Uterus (tissue), 2 donors: ENCODE measurements around the gene COG4.

Experiments
- CTCF ChIP-seq, 4 experiments: fragments of 200-600 bp in 2 of 4; fragments of 450-650 bp in 2 of 4; sonication (generic) in 2 of 4; IDR thresholded peaks; one replicate each; pipeline ENCODE4 v1.5.1; 2016 to 2019; ENCODE audit warnings: antibody characterized with exemption in 4 of 4, mild to moderate bottlenecking in 2 of 4, moderate library complexity in 1 of 4
- POLR2A ChIP-seq, 2 donors: fragments of 450-650 bp; IDR thresholded peaks; one replicate each; pipeline ENCODE4 v1.6.1; 2016; ENCODE audit warnings: antibody characterized with exemption in 2 of 2, mild to moderate bottlenecking in 1 of 2, moderate library complexity in 1 of 2

GRCh38 chr16:70434484-70435260 is 88.7 kb downstream of the COG4 start:
- TF ChIP-seq CTCF (IDR thresholded peaks at IDR 0.05) (no peak), POLR2A (IDR thresholded peaks at IDR 0.05) (no peak)
